BE2C (cell line): Measurements from ENCODE around the gene GPBAR1.
"Not testable (repeated sequence)": the region's sequence is repeated elsewhere in the genome, so short reads cannot be mapped to it uniquely, and the experiment has no call there.

Source experiments
- DNase-seq: peaks from one replicate; pipeline ENCODE4 v3.0.0-alpha.2; 2020
- H3K27me3 ChIP-seq: fragments of 250-450 bp; sonication (Bioruptor Pico); 2 replicates; pipeline ENCODE4 v1.5.1; 2020; ENCODE audit warnings: mild to moderate bottlenecking
- H3K36me3 ChIP-seq: fragments of 250-450 bp; sonication (Bioruptor Pico); 2 replicates; pipeline ENCODE4 v1.5.1; 2020; ENCODE audit warnings: mild to moderate bottlenecking
- H3K4me1 ChIP-seq: fragments of 250-450 bp; sonication (Bioruptor Pico); 2 replicates; pipeline ENCODE4 v1.5.1; 2020
- H3K4me3 ChIP-seq: 2 replicates; pipeline ENCODE4 v1.5.1; 2011; ENCODE audit warnings: low read depth, low read length
- H3K9me3 ChIP-seq: fragments of 250-450 bp; sonication (Bioruptor Pico); 2 replicates; pipeline ENCODE4 v1.5.1; 2020
- TF ChIP-seq, protein P1 (sequence below): IDR thresholded peaks from 2 replicates; pipeline ENCODE4 v1.5.1; 2012; ENCODE audit warnings: mild to moderate bottlenecking, low read depth, low read length

Gene GPBAR1

DNA sequence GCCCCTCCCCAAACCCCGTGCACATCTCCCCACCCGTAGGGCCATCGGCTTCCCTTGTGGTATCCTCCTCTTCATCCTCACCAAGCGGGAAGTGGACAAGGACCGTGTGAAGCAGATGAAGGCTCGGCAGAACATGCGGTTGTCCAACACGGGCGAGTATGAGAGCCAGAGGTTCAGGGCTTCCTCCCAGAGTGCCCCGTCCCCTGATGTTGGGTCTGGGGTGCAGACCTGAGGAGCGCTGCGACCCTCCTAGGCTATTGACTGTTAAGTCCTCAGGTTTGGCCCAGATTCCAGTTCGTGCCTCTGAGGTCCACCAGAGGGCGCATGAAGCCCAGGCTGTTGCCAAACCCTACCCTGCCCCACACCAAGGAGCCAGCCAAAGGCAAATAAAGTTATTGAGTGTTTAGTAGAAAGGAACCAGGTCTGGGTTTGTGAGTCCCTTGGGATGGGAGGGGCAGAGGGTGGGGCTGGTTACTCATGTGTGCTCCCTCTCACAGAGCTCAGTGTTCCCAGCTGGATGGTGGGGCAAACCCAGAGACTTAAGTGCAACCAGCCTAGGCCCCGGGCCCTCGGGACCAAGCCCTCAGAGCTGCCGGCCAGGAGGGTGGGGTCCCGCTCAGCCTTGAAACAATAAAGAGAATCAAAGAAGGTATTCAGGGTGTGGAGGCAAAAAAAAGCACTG is 11.9 kb downstream of the GPBAR1 start:
- Histone ChIP-seq H3K4me1 (no peaks in the 10 kb centered on the region), H3K36me3 (peaks cover 11% of the 10 kb centered on the region), H3K9me3 (no peaks in the 10 kb centered on the region), H3K4me3 (no peak overlapping the region), H3K27me3 (no peaks in the 10 kb centered on the region)
- TF ChIP-seq, protein P1, sequence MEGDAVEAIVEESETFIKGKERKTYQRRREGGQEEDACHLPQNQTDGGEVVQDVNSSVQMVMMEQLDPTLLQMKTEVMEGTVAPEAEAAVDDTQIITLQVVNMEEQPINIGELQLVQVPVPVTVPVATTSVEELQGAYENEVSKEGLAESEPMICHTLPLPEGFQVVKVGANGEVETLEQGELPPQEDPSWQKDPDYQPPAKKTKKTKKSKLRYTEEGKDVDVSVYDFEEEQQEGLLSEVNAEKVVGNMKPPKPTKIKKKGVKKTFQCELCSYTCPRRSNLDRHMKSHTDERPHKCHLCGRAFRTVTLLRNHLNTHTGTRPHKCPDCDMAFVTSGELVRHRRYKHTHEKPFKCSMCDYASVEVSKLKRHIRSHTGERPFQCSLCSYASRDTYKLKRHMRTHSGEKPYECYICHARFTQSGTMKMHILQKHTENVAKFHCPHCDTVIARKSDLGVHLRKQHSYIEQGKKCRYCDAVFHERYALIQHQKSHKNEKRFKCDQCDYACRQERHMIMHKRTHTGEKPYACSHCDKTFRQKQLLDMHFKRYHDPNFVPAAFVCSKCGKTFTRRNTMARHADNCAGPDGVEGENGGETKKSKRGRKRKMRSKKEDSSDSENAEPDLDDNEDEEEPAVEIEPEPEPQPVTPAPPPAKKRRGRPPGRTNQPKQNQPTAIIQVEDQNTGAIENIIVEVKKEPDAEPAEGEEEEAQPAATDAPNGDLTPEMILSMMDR, result peak; percentile 97
- peak; percentile 87 for DNase-seq

DNA sequence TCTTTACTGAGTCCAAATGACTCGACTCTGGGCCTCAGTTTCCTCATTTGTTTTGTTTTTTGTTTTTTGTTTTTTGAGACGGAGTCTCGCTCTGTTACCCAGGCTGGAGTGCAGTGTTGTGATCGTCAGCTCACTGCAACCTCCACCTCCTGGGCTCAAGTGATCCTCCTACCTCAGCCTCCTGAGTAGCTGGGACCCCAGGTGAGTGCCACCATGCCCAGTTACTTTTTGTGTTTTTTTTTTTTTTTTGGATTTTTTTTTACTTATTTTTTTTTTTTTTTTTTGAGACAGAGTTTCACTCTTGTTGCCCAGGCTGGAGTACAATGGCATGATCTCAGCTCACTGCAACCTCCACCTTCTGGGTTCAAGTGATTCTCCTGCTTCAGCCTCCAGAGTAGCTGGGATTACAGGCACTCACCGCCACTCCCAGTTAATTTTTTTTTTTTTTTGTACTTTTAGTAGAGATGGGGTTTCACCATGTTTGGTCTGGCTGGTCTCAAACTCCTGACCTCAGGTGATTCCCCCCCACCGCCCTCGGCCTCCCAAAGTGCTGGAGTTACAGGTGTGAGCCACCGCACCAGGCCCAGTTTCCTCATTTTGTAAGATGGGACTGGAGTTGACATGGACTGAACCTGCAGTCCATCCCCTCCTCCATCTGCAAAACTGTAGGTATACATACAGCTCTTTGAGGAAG is 12.5 kb downstream of the GPBAR1 start:
- H3K9me3 ChIP-seq, H3K27me3 ChIP-seq, H3K4me3 ChIP-seq, DNase-seq, H3K4me1 ChIP-seq: not testable (repeated sequence)
- peaks cover 11% of the 10 kb centered on the region for H3K36me3 ChIP-seq

DNA sequence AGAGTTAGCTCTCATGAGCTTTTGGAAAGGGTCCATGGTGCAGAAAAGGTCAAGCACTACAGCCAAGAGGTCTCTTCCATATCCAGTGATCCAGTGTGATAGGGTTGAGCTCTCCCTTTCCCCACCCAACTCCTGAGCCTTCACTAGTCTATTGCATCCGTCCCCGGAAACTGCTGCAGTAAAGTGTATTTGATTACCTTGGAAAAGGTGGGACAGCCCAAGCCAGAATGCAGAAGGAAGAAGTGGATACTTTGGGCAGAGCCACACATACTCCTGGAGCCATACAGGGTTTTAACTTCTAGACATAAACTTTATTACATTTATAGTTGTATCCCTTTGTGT is 13.1 kb downstream of the GPBAR1 start:
- H3K27me3 ChIP-seq, result no peaks in the 10 kb centered on the region
- H3K4me1 ChIP-seq, result no peaks in the 10 kb centered on the region
- no peak overlapping the region for H3K4me3 ChIP-seq
- H3K9me3 ChIP-seq, result no peaks in the 10 kb centered on the region
- H3K36me3 ChIP-seq, result peaks cover 11% of the 10 kb centered on the region
- TF ChIP-seq, protein P1, result no peak
- no peak for DNase-seq

DNA sequence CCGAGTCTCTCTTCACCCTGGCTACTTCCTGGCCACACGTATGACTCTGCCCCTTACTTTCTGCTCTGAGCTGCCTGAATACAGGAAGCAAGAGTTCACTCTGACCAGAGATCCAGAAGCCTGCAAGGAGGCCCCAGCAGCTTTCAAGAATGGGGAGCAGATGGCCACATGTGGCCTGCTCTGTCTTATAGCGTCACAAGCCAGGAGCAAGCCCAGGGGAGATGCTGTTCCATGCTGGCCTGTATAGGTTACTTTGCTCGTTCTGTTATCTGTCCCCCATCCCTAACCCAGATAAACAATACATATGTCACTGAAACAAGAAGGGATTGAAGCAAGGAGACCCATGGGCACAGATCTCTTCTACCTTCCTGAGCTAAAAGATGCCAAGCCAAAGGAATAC is 13.8 kb downstream of the GPBAR1 start:
- TF ChIP-seq, protein P1, result no peak
- Histone ChIP-seq H3K4me1 (no peaks in the 10 kb centered on the region), H3K36me3 (peaks cover 11% of the 10 kb centered on the region)

DNA sequence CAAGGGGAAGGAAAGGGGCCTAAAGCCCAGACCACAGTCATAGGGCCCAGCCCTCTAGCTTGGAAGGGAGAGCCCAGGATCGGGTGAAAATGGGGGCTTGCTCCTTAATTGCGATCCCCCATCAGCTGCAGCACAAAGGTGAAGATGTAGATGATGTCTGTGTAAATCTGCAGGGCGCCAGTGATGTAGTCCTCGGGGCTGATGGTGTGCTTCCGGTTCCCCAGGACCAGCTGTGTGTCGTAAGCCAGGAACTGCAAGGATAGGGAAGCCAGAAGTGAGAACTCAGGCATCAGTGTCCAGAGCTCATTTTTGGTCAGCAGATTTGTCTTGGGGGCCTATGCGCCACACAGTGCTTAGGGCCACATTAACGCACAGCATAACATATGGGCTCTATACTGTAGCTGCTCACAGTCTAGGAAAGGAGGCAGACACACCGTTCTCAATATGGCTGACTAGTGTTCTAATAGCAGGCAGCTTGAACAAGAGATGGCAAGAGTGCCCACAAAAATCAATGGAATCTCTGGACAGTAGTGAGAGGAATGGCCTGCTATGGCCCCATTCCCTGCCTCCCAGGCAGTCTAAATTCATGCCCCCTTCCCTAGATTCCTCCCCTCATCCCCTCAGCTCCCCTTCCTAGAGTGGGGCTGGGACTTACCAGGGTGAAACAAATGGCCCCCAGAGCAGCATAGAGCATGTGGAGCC is 14.7 kb downstream of the GPBAR1 start:
- no peak for DNase-seq
- H3K36me3 ChIP-seq, result peaks cover 11% of the 10 kb centered on the region
- H3K4me3 ChIP-seq, result no peak overlapping the region
- no peaks in the 10 kb centered on the region for H3K9me3 ChIP-seq
- no peaks in the 10 kb centered on the region for H3K4me1 ChIP-seq
- TF ChIP-seq, protein P1, result no peak
- no peaks in the 10 kb centered on the region for H3K27me3 ChIP-seq

More for the DNA sequence above, 13.8 kb downstream of the GPBAR1 start:
- Histone ChIP-seq H3K4me3 (no peak overlapping the region), H3K27me3 (no peaks in the 10 kb centered on the region), H3K9me3 (no peaks in the 10 kb centered on the region)
- no peak for DNase-seq

DNA sequence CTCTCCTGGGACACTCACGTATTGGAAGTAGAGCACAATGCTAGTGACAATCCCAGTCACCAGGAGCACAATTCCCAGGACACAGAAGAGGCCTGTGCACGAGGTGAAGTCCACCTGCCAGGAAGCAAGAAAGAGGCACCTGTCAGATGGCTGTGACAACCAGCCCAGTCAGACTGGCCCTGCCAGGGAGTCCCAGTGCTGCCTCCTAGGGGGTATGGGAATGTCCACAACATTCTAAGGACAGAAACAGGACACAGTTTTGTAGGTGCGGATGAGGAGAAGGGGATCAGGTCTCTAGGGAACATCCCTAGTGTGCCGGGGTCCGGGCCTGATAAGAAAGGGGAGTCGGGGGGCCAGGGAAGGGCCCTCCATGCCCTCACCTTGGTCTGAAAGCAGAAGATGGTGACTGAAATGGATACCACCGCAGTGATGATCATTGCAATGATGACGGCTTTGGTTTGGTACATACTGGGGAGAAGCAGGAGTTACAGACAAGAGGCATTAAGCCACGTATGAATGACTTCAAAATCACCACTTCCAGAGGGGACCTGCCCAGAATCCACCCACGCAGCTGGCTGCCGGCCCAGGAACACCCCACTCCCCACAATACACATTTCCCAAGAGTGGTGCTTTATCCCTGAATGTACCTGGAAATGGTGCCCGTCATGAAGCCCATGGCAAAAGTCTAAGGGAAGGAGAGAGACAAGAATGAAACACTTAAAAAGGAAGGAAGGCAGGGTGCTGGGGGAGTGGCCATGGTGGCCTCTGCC is 16.4 kb downstream of the GPBAR1 start:
- TF ChIP-seq, protein P1, result peak; percentile 31
- Histone ChIP-seq H3K36me3 (peaks cover 11% of the 10 kb centered on the region), H3K4me1 (no peaks in the 10 kb centered on the region), H3K27me3 (no peaks in the 10 kb centered on the region), H3K4me3 (no peak overlapping the region), H3K9me3 (no peaks in the 10 kb centered on the region)
- DNase-seq, result no peak
